ENCODE data around the gene TMPRSS11D.

DNA sequence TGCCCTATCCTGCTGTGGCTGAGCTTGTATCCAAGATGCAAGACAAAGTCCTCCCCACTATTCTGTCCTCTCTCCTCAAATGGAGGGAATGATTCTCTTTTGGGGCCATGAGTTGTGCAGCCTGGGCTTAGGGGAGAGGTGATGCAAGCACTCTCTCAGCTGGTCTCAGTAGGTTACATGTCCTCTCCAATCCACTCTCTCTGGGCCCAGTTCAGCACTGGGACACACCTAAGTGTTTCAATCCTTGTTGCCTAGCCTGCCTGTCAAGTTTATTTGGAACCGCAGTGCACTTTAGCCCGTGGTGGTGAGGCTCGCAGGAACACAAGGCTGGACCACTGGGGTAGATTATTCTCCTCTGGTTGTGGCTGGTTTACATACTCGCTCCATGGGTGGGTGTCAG, 23.8 kb upstream of the TMPRSS11D start:
- no peak for TF ChIP-seq EZH2 (IDR thresholded peaks at IDR 0.05; ENCODE audit: borderline replicate concordance, low read depth, low read length, poor library complexity, severe bottlenecking)
- TF ChIP-seq, protein P1, sequence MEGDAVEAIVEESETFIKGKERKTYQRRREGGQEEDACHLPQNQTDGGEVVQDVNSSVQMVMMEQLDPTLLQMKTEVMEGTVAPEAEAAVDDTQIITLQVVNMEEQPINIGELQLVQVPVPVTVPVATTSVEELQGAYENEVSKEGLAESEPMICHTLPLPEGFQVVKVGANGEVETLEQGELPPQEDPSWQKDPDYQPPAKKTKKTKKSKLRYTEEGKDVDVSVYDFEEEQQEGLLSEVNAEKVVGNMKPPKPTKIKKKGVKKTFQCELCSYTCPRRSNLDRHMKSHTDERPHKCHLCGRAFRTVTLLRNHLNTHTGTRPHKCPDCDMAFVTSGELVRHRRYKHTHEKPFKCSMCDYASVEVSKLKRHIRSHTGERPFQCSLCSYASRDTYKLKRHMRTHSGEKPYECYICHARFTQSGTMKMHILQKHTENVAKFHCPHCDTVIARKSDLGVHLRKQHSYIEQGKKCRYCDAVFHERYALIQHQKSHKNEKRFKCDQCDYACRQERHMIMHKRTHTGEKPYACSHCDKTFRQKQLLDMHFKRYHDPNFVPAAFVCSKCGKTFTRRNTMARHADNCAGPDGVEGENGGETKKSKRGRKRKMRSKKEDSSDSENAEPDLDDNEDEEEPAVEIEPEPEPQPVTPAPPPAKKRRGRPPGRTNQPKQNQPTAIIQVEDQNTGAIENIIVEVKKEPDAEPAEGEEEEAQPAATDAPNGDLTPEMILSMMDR (conservative IDR thresholded peaks at IDR 0.05; ENCODE audit: low read depth, low read length) = no peak

Data from A673 (cell line).